Stimulated activated CD8-positive, alpha-beta memory T cell treated with anti-CD3 and anti-CD28 coated beads, Interleukin-2, amount 100 ng/mL, for 1 hour (primary cell): ENCODE measurements around the gene CCDC85A.
"Not testable (repeated sequence)": the region's sequence is repeated elsewhere in the genome, so short reads cannot be mapped to it uniquely, and the experiment has no call there.

ENCODE experiments used
- DNase-seq, 2 donors: peaks; one replicate each; pipeline ENCODE4 v3.0.0-alpha.2; 2020; ENCODE audit warnings: low read depth in 2 of 2

Gene CCDC85A

DNA sequence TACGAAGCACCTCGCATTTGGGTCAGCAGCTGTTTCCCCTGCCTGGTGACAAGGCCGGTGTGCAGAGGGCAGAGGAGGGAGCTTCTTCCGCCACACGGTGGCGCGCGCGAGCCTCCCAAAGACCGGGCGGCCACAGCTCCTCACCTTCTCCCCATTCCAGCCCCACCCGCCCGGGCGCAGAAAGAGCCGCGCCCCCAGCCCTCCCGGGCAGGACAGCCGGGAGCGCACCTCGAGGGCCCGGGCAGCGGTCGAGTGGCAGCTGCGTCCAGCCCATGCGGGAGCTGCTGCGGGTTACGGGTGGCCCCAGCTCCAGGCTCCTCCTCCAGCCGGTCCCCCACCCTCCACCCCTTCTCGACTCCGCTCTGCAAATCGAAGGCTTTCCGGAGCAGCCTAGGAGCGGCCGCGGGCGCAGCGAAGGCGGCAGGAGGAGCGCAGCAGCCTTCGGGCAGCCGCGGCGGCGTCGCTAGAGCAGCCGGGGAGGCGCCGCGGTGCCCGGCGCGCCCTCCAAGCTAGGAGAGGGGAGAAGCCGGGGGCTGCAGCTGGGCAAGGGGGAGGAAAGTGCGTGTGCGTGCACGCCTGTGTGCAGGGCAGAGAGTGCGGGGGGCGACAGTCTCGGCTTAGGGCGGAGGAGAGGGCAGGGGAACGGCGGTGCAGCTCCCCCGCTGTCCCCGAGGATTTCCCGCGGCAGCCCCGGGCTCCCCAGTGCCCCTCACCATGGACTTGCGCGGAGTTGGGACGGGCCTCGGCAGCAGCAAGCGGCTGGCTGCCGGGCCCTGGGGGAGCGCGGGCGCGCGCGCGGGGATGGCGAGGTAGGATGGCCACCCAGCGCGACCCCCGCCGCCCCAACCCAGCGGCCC is at the start of gene CCDC85A:
Gene CCDC85A (plus strand): TSS at position 348 of the 857 bp plus-strand sequence. CDS start 635 bp downstream, outside the sequence.
- peak in 1 of 2 donors; percentile 7 for DNase-seq

- DNase-seq = no peak
Measured at GRCh38 chr2:56134861-56135260, 48.9 kb upstream of the CCDC85A start.

GRCh38 chr2:56142497-56143061 is 41.2 kb upstream of the CCDC85A start:
- not testable (repeated sequence) for DNase-seq

- DNase-seq = no peak
Measured at GRCh38 chr2:56147907-56148306, 35.9 kb upstream of the CCDC85A start.

DNA sequence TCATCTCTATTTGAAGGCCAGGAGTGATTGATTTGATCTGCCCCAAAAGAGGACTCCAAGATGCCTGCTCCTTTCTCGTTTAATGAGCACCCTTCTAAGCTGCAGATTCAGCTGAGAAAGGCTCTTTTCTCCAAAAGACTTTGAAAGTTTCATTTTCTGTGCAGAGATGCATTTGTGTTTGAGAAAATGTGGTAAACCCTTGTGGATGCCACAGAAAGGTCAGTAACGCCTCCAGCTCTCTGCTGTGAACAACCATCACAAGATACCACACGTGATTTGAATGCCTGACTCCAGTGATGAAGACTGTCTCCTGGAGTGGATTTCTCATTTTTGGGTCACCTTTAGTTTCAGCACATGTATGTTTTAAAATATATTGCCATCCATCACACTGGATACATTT is 35.0 kb upstream of the CCDC85A start:
- DNase-seq = no peak

DNA sequence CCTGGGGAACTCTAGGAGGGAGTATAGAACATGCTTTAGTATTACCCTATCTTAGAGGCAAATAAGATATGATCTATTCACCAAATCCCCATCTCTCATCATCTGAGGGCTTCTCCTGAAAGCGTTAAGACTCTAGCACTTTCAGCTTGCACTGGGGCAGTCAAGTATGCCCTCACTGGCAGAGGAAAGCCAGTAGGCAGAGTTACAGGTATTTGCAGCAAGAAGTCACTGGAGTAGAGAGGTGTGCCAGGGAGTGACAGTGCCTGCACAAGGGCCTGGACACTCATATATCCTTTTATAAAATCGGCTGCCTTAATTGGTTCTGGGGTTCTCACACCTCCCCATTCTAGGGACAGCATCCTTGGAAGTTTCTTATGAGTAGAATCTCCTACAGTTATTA is 31.9 kb upstream of the CCDC85A start:
- DNase-seq = no peak

- DNase-seq = no peak
Measured at GRCh38 chr2:56155188-56155587, 28.6 kb upstream of the CCDC85A start.

GRCh38 chr2:56159875-56160274 is 23.9 kb upstream of the CCDC85A start:
- DNase-seq = not testable (repeated sequence)

DNA sequence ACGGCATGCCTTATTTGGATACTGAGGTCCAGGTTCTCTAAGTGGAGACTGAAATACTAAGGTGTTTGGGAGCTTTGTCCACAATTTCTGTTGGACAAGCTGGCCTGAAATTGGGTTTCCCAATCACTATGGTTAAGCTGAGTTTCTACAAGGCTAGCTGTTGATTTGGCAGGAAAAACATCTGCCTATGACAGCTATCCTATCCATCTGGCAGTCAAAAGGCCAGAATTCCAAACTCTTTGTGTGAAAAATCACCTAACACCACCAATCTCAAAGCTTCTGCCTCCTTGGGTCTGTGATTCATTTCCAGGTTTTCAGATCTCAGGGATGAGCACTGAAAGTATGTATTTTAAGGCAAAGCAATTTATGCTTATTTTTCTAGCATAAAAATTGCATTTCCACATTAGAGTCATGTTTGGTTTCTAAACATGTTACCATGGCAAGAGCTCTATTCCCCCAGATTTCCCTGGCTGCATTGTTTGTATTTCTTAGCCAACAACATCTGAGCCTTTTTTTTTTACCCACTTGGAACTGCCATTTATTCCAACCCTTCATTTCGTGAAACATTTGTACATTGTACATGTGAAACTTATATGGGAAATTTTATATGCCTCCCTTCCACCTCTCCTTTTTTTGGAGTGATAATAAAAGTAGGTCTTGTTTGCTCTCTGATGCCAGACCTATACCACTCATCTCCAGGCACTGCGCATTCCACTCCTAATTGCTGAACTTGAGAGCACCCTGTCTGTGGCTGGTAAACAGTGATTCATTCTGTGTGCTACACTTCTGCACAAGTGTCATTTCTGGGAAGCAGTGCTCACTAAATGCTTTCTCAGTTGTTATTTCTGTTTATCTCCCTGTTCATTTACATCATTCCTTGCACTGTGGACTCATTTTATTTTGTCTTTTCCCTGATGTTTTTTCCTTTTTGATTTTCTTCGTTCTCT is 15.9 kb upstream of the CCDC85A start:
- no peak for DNase-seq

DNA sequence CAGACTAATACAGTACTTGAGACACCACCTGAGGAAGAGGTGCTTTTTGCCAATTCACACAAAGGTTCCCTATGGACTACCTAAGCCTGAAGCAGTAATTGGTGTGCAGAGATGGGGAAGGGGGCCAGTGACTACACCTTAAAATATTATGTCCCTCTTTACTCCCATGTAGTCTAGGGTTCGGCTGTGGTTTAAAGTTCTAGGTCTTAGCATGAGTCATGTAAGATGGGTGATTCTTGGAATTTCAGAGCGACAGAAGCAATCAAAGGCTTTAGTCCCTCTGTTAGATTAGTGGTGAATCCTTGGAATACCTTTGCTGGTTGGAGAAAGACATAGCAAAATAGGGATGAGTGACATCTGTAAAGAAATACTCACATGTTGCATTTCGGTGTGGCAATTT is 14.3 kb upstream of the CCDC85A start:
- no peak for DNase-seq

DNA sequence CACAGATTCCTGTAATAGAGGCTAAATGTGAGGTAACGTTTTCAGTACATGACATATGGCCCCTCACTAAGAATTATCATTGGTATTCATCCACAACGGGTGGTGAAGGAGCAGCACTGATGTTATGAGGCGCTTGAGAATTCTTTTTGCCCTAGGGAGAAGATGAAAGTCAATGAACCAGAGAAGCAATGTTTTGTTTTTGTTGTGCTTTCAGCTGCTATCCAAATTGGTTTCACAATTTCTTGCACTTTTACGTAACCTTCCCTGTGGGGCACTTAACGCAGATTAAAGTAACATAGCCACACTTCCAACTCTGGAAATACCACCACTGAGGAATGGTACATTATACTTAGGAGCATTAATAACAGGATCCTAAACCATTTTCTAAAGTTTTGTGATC is 13.3 kb upstream of the CCDC85A start:
- DNase-seq = no peak

GRCh38 chr2:56170988-56171387 is 12.8 kb upstream of the CCDC85A start:
- no peak for DNase-seq

- no peak for DNase-seq
Measured at GRCh38 chr2:56175779-56176178, 8.0 kb upstream of the CCDC85A start.

DNA sequence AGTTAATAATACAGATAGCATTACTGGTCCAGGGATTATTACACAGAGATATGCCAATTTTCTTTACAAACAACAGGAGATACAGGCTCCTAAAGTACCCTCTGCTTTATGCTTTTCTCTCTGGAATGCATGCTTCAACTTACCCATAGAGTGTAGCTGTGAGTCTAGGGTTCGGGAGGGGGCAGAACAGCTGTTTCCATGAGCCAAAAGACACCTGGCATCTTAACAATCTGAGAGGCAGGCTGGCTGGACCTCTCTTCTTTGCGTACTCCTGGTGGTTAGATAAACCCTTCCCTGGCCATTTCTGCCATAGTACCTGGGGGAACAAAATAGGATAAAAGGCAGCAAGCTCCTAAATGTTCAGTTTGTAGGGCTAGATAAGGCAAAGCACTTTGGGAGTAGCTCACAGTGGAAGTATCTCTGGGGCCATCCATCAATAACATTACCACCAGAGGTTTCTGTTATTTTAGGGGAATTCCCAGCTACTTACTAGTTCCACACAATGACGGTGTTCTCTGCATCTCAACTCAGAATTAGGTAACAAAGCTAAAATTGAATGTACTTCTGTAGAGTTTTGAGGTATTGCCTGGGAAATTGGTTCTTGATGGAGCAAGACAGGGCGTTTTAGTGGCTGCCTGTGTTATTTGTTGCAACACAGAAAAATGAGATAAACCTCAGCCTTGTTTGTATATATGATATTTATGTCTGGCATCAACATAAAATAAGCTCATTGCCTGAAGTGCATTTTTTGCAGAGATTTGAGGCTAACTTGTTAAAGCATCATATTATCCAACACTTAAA is 6.2 kb upstream of the CCDC85A start:
- no peak for DNase-seq

DNA sequence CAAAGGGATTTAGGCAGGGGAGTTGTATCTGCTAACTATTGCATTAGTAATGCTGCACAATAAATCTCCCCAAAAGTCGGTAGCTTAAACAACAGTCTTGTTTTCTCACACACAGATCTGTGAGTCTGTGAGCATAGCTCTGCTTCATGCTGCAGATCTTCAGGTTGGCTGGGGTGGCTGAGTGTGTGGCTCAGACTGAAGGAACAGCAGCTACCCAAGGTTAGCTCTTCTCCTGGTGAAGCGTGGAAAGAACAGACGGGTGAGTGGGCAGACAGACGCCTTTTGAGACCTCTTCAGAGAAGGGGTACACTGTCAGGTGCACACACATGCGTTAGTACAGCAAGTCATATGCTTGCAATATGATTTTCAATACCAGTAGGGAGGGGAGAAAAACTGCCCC is 3.9 kb upstream of the CCDC85A start:
- DNase-seq = no peak

GRCh38 chr2:56182420-56182819 is 1.4 kb upstream of the CCDC85A start:
- no peak for DNase-seq

GRCh38 chr2:56184500-56185011 is 766 bp downstream of the CCDC85A start:
- no peak for DNase-seq

- DNase-seq = no peak
Measured at GRCh38 chr2:56185101-56185581, 1.4 kb downstream of the CCDC85A start.

GRCh38 chr2:56185582-56186046 is 1.8 kb downstream of the CCDC85A start:
- no peak for DNase-seq

GRCh38 chr2:56191617-56192016 is 7.8 kb downstream of the CCDC85A start:
- DNase-seq = no peak
